Jurkat, Clone E6-1 (cell line): ENCODE measurements around the gene ZCCHC2.

Experiments used
- DNase-seq: peaks from one replicate; pipeline ENCODE4 v3.0.0-alpha.2; 2011; ENCODE audit warnings: low read depth, low spot score
- H3K4me3 ChIP-seq: 2 replicates; pipeline ENCODE4 v1.5.1; 2011; ENCODE audit warnings: mild to moderate bottlenecking, low read length, control low read depth, moderate library complexity

Gene ZCCHC2

DNA sequence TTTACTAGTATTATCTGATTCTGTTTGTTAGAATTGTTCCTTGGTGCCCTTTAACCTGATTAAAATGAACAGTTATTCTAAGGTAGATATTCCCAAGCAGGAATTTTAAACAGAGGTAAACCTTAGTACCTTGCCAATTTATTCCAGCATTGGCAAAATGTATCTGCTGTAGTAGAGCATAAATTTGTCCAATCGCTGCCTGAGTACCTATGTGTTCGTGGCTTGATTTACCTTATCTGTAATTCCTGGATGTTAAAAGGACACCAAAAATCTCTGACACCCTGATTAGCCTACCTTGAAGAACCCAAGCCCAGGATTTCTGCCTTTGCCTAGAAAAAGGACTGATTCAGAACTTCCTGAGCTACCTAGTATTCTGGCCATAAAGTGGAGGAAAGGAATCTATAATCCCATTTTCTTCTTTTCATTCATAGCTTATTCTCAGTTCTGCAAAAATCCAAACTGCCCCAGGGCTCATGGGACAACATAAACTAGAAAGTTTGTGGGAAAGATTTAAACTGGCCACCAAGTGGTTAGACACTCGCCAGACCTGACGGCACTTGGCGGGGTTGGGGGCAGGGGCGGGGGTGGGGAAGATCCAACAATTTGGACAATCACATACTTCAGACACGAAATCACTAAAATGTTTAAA lies 16.2 kb upstream of the ZCCHC2 start:
- peak overlapping the region; percentile 42 for H3K4me3 ChIP-seq
- no peak for DNase-seq

- no peak overlapping the region for H3K4me3 ChIP-seq
- DNase-seq, result no peak
Observed at GRCh38 chr18:62509779-62510178, 13.0 kb upstream of the ZCCHC2 start.

DNA sequence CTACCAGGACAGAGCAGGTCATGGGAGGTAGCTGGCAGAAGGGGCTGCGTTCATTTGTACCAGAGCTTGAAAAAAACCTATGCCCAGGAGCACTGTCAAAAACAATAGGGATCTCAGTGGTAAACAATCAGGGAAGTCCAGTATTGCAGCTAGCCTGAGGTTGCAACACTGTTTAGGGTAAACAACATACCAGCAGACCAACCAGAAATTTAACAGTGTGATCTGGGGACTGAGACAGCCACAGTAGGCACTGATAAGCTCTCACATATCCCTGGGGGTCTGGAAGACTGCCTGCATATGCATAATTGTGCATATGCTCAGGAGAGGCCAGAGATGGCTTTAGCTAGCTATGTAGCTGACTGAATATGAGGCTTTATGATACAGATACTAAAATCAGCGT lies 12.0 kb upstream of the ZCCHC2 start:
- no peak for DNase-seq
- no peak overlapping the region for H3K4me3 ChIP-seq

- DNase-seq, result no peak
Observed at GRCh38 chr18:62512532-62512931, 10.3 kb upstream of the ZCCHC2 start.

GRCh38 chr18:62512996-62513395 lies 9.8 kb upstream of the ZCCHC2 start:
- H3K4me3 ChIP-seq, result no peak overlapping the region
- no peak for DNase-seq

More at GRCh38 chr18:62512532-62512931, 10.3 kb upstream of the ZCCHC2 start:
- H3K4me3 ChIP-seq, result no peak overlapping the region

DNA sequence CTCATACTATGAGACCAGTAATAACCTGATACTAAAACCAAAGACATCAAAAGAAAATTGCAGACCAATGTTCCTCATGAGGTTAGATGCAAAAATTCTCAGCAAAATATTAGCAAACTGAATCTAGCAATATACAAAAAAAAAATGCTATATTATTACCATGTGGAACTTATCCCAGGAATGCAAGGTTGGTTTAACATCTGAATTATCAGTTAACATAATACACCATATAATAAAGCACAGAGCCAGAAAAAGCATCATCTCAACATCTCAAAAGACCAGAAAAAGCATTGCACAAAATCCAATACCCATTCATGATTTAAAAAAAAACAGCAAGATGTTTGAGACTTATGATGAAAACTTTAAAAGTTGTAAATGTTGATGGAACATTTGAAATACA lies 8.3 kb upstream of the ZCCHC2 start:
- H3K4me3 ChIP-seq, result no peak overlapping the region
- DNase-seq, result no peak

- DNase-seq, result no peak
- no peak overlapping the region for H3K4me3 ChIP-seq
Observed at GRCh38 chr18:62516242-62516641, 6.6 kb upstream of the ZCCHC2 start.

DNA sequence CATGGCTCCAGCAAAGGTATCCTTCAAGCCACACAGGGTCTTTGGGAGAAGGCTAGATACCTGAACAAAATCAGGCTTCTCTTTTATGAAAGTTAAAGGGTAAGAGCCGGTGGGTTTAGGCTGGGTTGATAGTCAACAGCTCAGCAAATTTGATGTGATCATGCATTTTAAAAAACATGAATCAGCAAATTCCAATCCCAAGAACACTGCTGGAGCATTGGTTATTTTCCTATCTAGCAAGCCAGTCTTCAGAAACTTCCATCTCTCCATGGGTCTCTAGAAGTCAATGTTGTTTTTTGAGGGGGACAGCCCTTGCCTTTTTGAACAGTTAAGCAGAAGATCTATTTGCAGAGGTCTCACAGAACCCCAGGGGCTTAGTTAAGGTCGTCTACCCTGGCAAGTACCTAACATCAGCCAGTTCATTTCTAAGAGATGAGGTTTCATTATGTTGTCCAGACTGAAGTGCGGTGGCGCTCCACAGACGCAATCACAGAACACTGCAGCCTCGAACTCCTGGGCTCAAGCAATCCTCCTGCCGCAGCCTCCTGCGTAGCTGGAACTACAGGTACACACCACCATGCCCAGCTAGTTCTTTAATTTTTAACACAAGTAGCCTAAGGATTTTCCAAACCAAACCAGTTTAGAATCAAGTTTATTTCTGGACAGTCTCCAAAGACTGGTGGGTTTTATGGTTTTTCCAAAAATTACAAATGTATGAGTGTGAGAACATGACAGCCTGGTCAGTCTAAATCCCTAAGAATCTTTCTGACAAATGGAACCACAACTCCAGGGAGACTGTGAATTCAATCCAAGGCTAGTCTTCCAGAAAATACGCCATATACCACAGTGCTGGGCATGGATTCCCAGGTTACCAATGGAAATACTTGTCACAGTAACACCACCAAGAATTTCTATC lies 4.1 kb upstream of the ZCCHC2 start:
- no peak for DNase-seq
- no peak overlapping the region for H3K4me3 ChIP-seq

DNA sequence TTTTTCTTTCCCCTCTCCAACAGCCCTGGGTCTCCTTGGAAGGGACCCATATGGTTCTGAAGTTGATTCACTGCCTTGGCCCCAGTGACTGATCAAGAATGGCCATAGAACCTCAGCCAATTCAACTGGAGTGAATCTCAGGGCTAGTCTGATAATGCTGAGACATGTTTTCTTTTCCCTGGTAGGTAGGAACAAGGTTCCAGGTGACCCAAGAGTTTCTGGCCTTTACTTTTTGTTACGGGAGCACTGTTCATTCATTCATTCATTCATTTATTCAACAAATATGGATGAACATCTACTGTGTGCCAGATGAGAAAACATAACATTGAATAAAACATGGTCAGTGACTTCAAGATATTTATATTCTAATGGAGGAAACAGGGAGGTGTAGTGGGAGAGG lies 3.1 kb upstream of the ZCCHC2 start:
- H3K4me3 ChIP-seq, result no peak overlapping the region
- no peak for DNase-seq

DNA sequence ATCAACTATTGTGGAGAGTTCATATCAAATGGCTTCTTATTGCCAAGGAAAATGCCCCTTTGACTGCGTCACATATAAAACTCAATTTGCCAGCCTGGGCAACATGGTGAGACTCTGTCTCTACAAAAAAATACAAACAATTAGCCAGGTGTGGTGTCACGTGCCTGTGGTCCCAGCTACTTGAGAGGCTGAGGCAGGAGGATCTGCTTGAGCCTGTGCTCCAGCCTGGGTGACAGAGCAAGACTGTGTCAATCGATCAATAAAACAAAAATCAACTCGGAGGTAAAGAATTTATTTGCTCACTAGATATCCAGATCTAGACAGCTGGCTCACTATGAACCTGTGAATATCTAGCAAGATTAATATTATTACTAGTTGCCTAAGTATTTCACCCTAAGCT lies 1.7 kb upstream of the ZCCHC2 start:
- no peak overlapping the region for H3K4me3 ChIP-seq
- DNase-seq, result no peak

- DNase-seq, result peak; percentile 63
- H3K4me3 ChIP-seq, result peak overlapping the region; percentile 72
Observed at GRCh38 chr18:62521593-62521992, 1.2 kb upstream of the ZCCHC2 start.

GRCh38 chr18:62522178-62522503 lies 684 bp upstream of the ZCCHC2 start:
- H3K4me3 ChIP-seq, result peak overlapping the region; percentile 72
- DNase-seq, result no peak

DNA sequence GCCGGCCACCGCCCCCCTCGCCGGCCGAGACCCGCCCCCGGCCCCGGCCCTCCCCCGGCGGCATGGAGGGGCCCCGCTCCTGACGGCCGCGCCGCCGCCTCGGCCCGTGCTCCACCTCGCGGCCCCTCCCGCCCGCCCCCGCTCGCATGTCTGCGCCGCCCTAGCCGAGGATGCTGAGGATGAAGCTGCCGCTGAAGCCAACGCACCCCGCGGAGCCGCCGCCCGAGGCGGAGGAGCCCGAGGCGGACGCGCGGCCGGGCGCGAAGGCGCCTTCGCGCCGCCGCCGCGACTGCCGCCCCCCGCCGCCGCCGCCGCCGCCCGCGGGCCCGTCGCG lies 397 bp downstream of the ZCCHC2 start:
- DNase-seq, result no peak
- H3K4me3 ChIP-seq, result peak overlapping the region; percentile 28; the same call in 1 of the 2 replicates

DNA sequence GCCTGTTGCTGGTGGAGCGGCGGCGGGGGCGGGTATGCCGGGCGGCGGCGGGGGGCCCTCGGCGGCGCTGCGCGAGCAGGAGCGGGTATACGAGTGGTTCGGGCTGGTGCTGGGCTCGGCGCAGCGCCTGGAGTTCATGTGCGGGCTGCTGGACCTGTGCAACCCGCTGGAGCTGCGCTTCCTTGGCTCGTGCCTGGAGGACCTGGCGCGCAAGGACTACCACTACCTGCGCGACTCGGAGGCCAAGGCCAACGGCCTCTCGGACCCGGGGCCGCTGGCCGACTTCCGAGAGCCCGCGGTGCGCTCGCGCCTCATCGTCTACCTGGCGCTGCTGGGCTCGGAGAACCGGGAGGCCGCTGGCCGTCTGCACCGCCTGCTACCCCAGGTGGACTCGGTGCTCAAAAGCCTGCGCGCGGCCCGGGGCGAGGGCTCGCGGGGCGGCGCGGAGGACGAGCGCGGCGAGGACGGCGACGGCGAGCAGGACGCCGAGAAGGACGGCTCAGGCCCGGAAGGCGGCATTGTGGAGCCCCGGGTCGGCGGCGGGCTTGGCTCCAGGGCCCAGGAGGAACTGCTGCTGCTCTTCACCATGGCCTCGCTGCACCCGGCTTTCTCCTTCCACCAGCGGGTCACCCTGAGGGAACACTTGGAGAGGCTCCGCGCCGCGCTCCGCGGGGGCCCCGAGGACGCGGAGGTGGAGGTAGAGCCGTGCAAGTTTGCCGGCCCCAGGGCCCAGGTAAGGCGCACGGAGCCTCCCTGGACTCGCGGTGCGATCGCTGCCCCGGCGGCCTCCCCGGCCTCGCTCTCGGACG lies 1.0 kb downstream of the ZCCHC2 start:
- no peak for DNase-seq
- H3K4me3 ChIP-seq, result peak overlapping the region; percentile 77

DNA sequence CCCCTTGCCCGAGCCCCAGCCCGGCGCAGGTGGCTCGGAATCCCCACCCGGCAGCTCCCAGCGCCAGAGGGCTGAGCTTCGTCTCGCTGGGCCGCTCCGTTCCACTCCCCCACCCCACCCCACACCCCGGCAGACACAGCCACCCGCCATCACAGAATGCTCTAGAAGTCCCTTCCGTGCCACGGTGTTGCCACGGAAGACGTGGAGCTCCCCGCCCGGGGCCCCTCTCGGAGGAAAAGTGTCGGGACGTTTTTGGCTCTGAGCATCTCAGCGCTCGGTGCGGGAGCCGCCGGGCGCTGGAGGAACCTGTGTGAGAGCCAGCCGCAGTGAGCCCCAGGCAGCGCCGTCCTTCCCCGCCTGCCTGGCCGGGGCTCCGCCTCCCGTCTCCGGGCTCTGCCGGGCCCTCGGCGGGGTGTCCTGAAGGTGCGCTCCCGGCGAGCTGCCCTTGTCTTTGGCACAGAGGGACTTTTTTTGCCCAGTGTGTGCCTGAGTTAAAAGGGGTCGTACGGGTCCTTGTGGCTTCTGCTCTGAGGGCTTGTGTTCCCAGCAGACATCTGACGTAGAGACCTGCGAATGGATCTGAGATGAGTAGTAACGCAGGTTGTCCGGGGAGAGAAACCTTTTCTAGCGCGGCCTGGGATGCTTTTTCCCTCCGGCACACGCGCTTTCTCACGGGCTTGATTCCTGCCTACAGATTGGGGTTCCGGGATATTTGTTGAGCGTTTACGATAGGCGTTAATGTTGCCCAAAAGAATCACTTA lies 1.8 kb downstream of the ZCCHC2 start:
- DNase-seq, result no peak
- H3K4me3 ChIP-seq, result peak overlapping the region; percentile 77

DNA sequence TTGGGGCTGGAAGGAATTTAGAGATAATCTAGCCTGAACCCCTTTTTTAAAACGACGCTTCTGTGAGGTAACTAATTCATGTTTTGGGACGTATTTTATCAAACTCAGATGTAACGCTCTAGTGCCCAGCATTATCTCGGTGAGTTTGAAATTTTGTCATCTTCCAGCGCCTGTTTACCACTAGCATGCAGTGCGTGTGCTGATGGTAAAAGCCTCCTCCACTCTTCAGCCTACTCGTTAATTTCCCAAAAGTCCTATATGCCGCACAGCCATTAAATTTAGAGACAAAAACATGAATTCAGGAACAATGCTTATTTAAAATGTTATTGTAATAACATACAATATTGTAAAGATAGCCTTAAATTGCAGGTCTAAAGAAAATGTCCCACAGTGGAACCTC lies 2.8 kb downstream of the ZCCHC2 start:
- peak overlapping the region; percentile 77 for H3K4me3 ChIP-seq
- DNase-seq, result no peak

- peak; percentile 61 for DNase-seq
- peak overlapping the region; percentile 77 for H3K4me3 ChIP-seq
Observed at GRCh38 chr18:62526098-62527025, 3.5 kb downstream of the ZCCHC2 start.

- no peak for DNase-seq
- H3K4me3 ChIP-seq, result no peak overlapping the region
Observed at GRCh38 chr18:62529597-62529996, 6.8 kb downstream of the ZCCHC2 start.
